Forelimb muscle (tissue), 1 donor: ENCODE data around the gene IL4I1. TPM values are rescaled to one million over a fixed set of nuclear protein-coding genes. Genes with fewer than 3 reads are reported as not detected.
A peak's percentile ranks its signal among the peaks of the same experiment; 100 is the strongest.

ENCODE experiments used
- DNase-seq: peaks from one replicate; pipeline ENCODE4 v3.0.0-alpha.2; 2013; ENCODE audit warnings: low read depth
- polyA plus RNA-seq: library from polyadenylated mRNA; unstranded; fragments of 120-200 nt; gene quantifications from one replicate; pipeline ENCODE4 v1.2.1, GENCODE V29; 2013; ENCODE audit not compliant: insufficient read length

The IL4I1 gene
- polyA plus RNA-seq, 1 donor = 1.0 TPM

- no peak for DNase-seq
Observed at GRCh38 chr19:49879243-49879963, 17.3 kb downstream of the IL4I1 start.

DNA sequence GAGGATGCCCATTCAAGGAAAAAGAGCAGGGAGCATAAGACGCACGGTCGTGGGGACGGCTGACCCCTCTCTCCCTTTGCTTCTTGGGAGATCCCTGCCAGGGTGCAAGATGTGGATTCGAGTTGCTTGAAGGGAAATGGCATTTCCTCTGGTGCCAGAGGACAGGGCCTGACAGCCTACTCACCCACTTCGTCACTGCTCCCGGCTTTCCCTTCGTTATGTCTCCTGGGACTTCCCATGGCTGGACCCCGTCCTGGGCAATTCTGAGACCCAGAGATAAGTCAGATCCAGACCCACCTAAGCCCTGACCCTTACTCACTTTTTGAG, 18.0 kb downstream of the IL4I1 start:
- DNase-seq = no peak

DNA sequence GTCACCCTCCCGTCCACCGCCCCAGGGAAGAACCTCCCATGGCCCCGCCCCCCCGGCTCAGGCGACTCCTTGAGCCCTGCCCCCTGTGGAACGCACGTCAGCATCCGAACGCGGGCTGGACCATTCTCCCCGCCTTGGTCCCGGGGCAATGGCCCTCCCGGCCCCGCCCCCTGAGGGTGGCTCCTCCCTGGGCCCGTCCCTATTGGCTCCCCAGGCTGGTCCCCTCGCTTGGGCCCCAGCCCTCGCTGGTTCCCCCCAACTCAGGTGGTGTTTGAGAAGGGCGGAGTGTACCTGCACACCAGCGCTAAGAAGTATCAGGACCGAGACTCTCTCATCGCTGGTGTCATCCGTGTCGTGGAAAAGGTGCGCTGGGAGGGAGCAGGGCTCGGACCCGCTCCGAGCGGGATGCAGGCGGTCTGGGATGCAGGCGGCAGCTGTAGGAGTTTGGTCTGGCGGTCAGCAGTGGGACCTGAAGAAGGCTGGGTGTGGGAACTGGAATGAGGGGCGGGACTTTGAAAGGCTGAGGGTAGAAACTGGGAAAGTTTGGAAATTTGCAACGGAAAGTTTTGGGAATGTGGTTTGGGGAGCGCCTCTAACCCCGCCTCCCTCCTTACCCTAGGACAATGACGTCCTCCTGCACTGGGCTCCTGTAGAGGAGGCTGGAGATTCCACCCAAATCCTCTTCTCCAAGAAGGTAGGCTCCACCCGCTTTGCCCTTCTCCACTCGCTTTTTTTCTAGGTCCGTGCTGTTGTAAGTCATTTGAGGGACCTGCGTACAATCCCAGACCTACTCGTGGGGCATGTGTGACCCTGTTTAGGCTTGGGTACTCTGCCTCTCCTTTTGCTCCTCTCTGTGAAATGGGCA, 18.6 kb downstream of the IL4I1 start:
- DNase-seq = peak; percentile 88

GRCh38 chr19:49877020-49877878, 19.4 kb downstream of the IL4I1 start, which contains the start of the genes AKT1S1 and TBC1D17:
Gene AKT1S1, minus strand, starts transcription at chr19:49877355. Its CDS starts 4,060 bp downstream, at chr19:49873295.
Gene TBC1D17, plus strand, starts transcription at chr19:49877702. Its CDS starts 22 bp downstream, at chr19:49877724.
- peak; percentile 100 for DNase-seq

- DNase-seq = peak; percentile 97
Observed at GRCh38 chr19:49876422-49877019, 20.2 kb downstream of the IL4I1 start.

DNA sequence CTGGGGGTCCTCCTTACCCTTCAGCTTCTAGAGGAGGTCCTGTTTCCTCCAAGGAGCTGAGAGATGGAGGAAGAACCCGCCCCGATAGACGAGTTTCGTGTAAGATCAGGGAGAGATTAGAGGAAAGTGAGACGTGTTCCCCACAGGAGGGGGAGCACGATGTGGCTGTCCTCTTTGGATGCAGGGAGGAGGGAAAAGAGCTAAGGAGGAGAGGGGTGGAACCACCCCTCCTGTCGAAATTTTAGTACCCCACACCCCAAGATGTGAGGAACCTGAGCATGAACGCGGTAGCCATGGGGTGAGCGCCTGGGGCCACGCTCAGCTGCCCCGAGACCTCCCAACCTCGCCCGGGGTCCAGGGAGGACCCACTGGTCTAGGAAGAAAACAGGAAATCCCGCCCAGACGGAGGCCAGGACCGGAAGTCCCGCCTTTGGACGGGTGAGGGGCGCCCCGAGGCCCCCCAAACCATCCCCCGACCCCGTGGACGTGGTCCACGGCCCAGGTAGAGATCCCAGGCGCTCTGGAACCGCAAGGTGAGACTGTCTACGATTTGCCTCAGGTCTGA, 20.7 kb downstream of the IL4I1 start:
- no peak for DNase-seq

- DNase-seq = no peak
Observed at GRCh38 chr19:49875177-49875576, 21.5 kb downstream of the IL4I1 start.

DNA sequence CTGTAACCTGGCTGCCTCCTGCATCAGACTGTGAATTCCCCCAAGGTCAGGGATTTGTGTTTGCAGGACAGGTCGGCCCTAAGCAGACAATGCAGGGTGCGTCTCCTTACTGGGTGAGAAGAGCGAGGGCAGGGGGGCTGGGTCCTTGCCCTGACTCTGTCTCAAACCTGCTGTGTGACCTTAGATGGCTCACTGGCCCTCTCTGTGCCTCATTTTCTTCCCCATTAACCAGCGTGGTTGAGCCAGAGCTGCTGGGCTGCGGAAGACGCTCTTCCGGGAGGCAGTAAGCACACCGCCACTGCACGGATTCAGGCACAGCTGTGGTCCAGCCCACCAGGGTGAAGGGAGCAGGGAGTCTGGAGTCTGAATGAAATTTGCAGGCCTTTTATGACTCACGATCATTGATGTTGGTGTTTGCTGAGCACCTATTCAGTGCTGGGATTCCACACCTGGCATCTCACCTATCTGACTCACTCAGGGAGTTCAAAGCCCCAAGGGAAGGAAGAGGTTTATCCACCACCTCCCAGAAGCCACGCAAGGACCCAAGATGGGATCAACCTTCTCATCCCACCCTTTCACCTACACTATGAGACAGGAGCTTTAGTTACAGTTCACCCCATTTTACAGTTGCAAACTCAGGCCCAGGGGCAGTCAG, 22.1 kb downstream of the IL4I1 start:
- DNase-seq = no peak

GRCh38 chr19:49873834-49874233, 22.9 kb downstream of the IL4I1 start:
- no peak for DNase-seq

- DNase-seq = no peak
Observed at GRCh38 chr19:49873129-49873521, 23.6 kb downstream of the IL4I1 start.

DNA sequence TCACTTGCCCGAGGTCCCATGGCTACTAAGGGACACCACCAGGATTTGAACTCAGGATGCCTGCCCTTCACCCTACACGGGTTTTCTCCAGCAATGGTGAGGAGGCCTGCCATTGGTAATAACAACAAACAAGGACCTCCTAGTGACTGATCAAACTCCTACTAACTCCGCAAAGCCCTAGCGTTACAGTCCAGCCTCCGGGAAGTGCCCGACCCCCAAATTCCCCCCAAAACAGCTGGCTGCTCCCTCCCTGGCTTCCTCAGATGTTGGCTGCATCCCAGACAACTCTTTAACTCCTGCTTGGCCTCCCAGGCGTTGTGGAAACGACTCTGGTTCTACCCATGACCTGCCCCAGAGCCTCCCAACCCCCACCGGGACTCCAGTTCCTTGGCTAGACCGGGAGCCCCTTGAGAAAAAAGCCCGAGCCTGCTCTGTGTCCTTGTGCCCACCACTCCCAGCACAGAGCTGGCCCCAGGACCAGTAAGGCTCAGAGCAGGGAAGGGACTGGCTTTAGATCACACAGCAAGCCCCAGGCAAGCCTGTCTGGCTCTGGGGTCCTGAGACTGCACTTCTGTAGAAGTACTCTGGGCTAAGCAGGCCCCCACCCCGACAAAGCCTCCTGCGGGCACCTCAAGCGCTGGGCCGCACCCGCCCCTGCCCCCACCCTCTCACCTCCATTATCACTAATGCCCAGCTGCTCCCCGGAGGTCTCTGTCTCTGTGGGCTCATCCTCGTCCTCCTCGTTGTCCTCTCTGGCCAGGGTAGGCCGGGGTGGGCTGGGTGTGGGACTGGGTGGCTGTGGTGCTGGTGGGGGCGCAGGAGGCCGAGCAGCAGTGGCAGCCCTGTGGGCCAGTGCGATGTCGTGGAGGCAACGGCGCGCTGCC, 24.2 kb downstream of the IL4I1 start:
- no peak for DNase-seq

DNA sequence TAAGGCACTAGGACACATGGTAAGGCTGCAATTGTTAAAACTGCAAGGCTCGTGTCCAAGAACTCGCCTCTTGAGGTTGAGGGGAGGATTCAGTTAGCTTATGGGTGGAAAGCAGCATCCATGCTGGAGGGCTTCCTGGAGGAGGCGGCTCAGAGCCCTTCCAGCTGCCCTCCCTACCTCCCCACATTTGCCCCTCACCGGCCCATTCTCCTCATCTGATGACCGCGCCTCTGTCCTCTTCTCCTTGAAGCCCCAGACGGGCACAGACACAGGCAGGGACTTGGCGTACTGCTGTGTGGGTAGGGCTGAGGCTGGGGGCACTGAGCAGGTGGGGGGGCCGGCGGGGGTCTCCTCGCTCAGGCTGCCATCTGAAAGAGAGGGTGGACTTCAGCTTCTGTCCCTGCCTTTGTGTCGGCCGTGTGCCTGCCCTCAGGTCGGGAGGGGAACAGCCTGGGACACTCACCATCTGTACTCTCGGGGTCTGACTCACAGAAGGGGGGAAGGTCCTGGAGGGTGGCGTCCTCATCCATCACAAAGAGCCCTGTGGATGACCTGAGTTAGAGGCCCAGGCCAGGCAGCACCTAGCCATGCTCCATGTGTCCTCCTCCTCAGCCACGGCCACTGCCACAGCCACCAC, 25.2 kb downstream of the IL4I1 start:
- no peak for DNase-seq

GRCh38 chr19:49870309-49870901, 26.3 kb downstream of the IL4I1 start:
- DNase-seq = no peak

GRCh38 chr19:49869484-49870308, 27.0 kb downstream of the IL4I1 start:
- peak; percentile 100 for DNase-seq

GRCh38 chr19:49869009-49869483, 27.6 kb downstream of the IL4I1 start:
- no peak for DNase-seq

DNA sequence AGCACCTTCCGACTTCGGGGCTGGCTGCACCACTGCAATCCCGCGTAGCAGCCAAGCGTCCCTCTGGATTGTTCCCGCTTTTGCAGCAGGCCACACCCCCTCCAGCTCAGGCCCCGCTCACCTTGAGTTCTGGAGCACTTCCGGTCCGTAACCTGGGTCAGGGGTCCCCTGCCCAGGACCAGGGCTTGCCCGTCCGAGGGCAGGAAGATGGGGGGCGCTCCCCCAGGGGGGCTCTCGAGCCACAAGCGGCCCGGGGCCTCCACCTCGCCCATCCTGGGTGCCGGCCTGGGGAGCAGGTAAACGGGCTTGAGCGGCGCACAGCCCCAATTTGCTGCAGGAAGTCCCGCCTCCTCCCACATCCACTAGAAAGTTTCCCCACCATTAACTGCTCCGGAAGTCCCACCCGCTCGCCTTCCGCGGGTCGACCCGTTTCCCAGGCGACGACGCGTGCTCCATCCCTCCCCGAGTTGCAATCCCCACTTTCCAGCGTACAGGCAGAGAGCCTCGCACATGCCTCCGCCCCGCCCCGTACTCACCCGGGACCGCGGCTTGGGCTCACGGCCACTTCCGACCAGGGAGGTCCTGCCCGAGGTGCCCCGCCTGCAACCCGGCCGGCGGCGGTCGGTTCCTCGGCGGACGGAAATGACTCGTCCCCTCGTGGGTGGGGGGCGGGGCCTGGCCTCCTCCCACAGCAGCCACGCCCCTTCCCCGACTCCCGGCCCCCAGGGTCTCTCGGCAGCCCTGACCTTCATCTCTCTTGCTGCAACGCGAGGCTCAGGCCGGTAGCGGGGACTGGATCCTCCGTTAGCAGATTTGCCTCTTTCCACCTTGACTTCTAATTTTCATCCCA, 29.5 kb downstream of the IL4I1 start, which contains the start of gene PNKP:
Gene PNKP, minus strand, starts transcription at position 644 of the 850 bp plus-strand sequence. Its CDS starts 372 bp downstream, at position 272.
- DNase-seq = peak; percentile 82

DNA sequence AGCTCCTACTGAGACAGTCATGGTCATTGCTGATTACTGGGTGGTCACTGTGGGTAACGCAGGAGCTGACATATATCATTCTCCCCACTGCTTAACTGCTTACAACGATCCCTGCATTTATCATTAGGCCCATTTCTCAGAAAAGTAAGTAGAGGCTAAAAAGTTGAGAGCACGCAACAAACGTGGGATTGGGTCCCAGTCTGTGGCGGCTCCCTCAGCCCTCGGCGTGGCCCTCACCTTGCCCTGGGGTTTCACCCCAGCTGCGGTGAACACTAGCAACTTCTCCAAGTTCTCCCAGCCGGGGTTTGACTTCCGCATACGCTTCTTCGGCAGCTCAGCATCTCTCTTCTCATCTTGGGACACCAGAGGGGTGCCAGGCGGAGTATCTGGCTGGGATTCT, 31.8 kb downstream of the IL4I1 start:
- no peak for DNase-seq
